SK-N-MC (cell line): ENCODE results near the gene NFATC3.

Experiments
- EZH2 ChIP-seq: fragments of 200-600 bp; sonication (generic); IDR thresholded peaks from one replicate; pipeline ENCODE4 v1.6.1; 2017; ENCODE audit warnings: antibody characterized with exemption
- FOXP2 ChIP-seq: optimal IDR thresholded peaks from 2 replicates; pipeline ENCODE3; 2011; ENCODE audit warnings: mild to moderate bottlenecking, moderate library complexity; ENCODE audit not compliant: insufficient read depth; ENCODE audit errors: extremely low read length, control extremely low read depth
- POLR2AphosphoS5 ChIP-seq: IDR thresholded peaks from 2 replicates; pipeline ENCODE4 v1.6.1; 2012; ENCODE audit warnings: mild to moderate bottlenecking, low read depth, low read length, borderline replicate concordance

DNA sequence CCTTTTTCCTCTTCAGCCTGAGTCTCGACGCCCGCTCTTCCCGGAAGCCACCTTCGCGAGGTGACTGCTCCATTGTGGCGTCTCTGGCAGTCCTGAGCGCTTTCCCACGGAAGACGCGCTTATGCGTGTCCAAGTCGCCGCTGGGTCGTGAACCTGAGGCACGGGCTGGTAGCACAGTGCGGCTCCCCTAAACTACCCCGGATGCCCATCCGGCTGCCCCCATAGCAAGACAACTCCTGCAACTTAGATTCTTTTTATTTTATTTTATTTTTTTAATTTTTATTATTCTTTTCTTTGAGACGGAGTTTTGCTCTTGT lies 152.8 kb downstream of the NFATC3 start:
- TF ChIP-seq POLR2AphosphoS5 (no peak), EZH2 (no peak), FOXP2 (no peak)
